ENCODE results near the gene VAMP4. TPM values are rescaled to one million over a fixed set of nuclear protein-coding genes. Genes with fewer than 3 reads are reported as not detected.
"Not testable (repeated sequence)": the region's sequence is repeated elsewhere in the genome, so short reads cannot be mapped to it uniquely, and the experiment has no call there.

VAMP4 gene
- total and polyA plus RNA-seq, 5 donors from 2014 or later, result 16.1 to 25.3 (median 22.8) TPM

DNA sequence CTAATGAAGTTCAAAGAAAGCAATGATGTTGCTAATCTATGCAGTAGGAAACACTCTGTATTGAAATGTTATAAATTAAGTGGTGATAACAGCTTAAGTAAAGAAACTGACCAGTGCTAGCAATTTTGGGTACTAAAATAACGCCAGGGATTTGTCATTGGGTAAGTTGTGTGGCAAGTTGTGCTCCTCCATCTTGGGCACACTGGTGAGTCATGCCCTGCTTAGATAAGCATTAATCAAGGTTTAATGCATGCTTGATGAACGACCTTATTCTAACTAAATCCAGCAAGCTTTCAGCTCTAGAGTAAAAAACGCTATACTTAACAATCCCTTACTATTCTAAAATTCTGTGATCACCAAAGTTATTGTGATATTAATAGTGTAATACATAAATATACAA is 25.2 kb downstream of the VAMP4 start:
- H3K27me3 ChIP-seq (ENCODE audit: control insufficient read depth, insufficient read depth, low read length), result no peaks in the 10 kb centered on the region
- no peak overlapping the region for H3K27ac ChIP-seq (ENCODE audit: insufficient read depth, low read length, poor library complexity, severe bottlenecking)
- H3K4me1 Mint-ChIP-seq, result peaks cover 14 to 30% (median 25%) of the 10 kb centered on the region in 4 donors
- ATAC-seq (ENCODE audit: low read depth in 2 of 2) (no peak), DNase-seq (no peak)
- no peak overlapping the region for H3K4me3 Mint-ChIP-seq
- H3K36me3 ChIP-seq (ENCODE audit: control insufficient read depth, insufficient read depth, low read length), result peaks cover 38% of the 10 kb centered on the region
- H3K27me3 Mint-ChIP-seq, result no peaks in the 10 kb centered on the region
- H3K4me1 ChIP-seq (ENCODE audit: control insufficient read depth, insufficient read depth, low read length, poor library complexity, severe bottlenecking), result no peaks in the 10 kb centered on the region
- H3K9me3 ChIP-seq (ENCODE audit: control insufficient read depth in 2 of 2, low read length in 2 of 2), result no peaks in the 10 kb centered on the region
- H3K4me3 ChIP-seq (ENCODE audit: low read depth, low read length), result no peak overlapping the region
- H3K36me3 Mint-ChIP-seq, result peaks cover 33% of the 10 kb centered on the region
- H3K9me3 Mint-ChIP-seq, result peaks cover 0 to 6% (median 0%) of the 10 kb centered on the region in 7 donors
- no peak overlapping the region for H3K27ac Mint-ChIP-seq

DNA sequence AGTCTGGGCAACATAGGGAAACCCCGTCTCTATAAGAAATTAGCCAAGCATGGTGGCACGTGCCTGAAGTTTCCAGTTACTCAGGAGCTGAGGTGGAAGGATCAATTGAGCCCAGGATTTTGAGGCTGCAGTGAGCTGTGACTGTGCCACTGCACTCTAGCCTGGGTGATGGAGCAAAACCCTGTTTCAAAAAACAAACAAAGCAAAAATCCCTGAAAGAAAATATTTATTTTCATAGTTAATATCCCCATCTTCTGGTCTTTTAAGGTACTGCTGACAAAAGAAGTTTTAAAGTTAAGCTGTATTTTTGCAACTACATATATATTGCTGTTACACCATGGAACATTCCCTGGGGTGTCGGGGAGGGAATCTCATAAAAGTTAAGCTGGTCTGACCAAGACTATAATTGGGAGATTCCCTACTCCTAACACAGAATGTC is 26.0 kb downstream of the VAMP4 start:
- H3K36me3 ChIP-seq (ENCODE audit: control insufficient read depth, insufficient read depth, low read length), result peaks cover 35% of the 10 kb centered on the region
- Mint-ChIP-seq H3K36me3 (peaks cover 29% of the 10 kb centered on the region), H3K4me3 (no peak overlapping the region), H3K4me1 (peaks cover 9 to 26% (median 19%) of the 10 kb centered on the region in 4 donors), H3K9me3 (peaks cover 0 to 4% (median 0%) of the 10 kb centered on the region in 7 donors), H3K27ac (no peak overlapping the region), H3K27me3 (no peaks in the 10 kb centered on the region)
- H3K27me3 ChIP-seq (ENCODE audit: control insufficient read depth, insufficient read depth, low read length), result no peaks in the 10 kb centered on the region
- DNase-seq (no peak), ATAC-seq (ENCODE audit: low read depth in 2 of 2) (no peak)
- no peaks in the 10 kb centered on the region for H3K4me1 ChIP-seq (ENCODE audit: control insufficient read depth, insufficient read depth, low read length, poor library complexity, severe bottlenecking)
- H3K27ac ChIP-seq (ENCODE audit: insufficient read depth, low read length, poor library complexity, severe bottlenecking), result no peak overlapping the region
- H3K4me3 ChIP-seq (ENCODE audit: low read depth, low read length), result no peak overlapping the region
- H3K9me3 ChIP-seq (ENCODE audit: control insufficient read depth in 2 of 2, low read length in 2 of 2), result no peaks in the 10 kb centered on the region

DNA sequence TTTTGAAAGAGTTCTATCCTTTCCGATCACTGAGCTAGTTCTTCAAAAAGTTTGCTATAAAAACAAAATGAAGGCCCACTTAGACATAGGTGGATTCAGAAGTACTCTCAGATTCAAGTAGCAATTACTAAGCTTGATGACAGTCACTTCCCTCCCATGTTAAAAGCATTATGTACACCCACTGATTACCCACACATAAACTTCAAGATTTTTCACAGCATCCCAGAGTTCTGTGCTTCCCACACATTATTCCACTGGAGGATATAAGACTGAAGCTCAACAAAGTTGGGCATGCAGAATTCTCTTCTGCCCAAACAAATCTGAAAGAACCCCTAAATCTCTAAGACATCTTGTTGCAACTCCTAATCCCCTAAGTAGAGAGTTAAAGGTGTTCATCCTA is 29.5 kb downstream of the VAMP4 start:
- H3K36me3 Mint-ChIP-seq, result peaks cover 28% of the 10 kb centered on the region
- Histone ChIP-seq H3K27me3 (ENCODE audit: control insufficient read depth, insufficient read depth, low read length) (no peaks in the 10 kb centered on the region), H3K4me3 (ENCODE audit: low read depth, low read length) (no peak overlapping the region), H3K36me3 (ENCODE audit: control insufficient read depth, insufficient read depth, low read length) (peaks cover 43% of the 10 kb centered on the region), H3K27ac (ENCODE audit: insufficient read depth, low read length, poor library complexity, severe bottlenecking) (no peak overlapping the region), H3K9me3 (ENCODE audit: control insufficient read depth in 2 of 2, low read length in 2 of 2) (no peaks in the 10 kb centered on the region), H3K4me1 (ENCODE audit: control insufficient read depth, insufficient read depth, low read length, poor library complexity, severe bottlenecking) (no peaks in the 10 kb centered on the region)
- H3K4me3 Mint-ChIP-seq, result no peak overlapping the region
- no peak for ATAC-seq (ENCODE audit: low read depth in 2 of 2)
- peaks cover 0 to 6% (median 3%) of the 10 kb centered on the region in 4 donors for H3K4me1 Mint-ChIP-seq
- no peaks in the 10 kb centered on the region for H3K27me3 Mint-ChIP-seq
- peak overlapping the region in 1 of 3 donors; percentile 48 for H3K27ac Mint-ChIP-seq
- no peak for DNase-seq
- H3K9me3 Mint-ChIP-seq, result no peaks in the 10 kb centered on the region

DNA sequence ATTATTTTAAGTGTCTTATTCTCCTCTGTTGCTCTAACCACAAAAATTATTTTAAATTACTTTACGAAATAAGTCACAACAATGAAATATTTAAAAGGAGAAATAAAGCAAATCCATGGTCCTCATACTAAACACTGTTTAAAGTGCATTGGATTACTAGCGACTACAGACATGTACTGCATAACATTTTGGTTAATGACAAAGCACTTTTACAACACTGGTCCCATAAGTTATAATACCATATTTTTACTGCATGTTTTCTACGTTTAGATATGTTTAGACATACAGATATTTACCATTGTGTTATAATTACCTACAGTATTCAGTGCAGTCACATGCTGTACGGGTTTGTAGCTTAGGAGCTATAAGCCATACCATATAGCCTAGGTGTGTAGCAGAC is 30.2 kb downstream of the VAMP4 start:
- Mint-ChIP-seq H3K36me3 (peaks cover 24% of the 10 kb centered on the region), H3K27me3 (no peaks in the 10 kb centered on the region), H3K4me3 (no peak overlapping the region), H3K27ac (no peak overlapping the region), H3K9me3 (no peaks in the 10 kb centered on the region), H3K4me1 (peaks cover 0 to 5% (median 1%) of the 10 kb centered on the region in 4 donors)
- Histone ChIP-seq H3K36me3 (ENCODE audit: control insufficient read depth, insufficient read depth, low read length) (peaks cover 42% of the 10 kb centered on the region), H3K27ac (ENCODE audit: insufficient read depth, low read length, poor library complexity, severe bottlenecking) (no peak overlapping the region), H3K9me3 (ENCODE audit: control insufficient read depth in 2 of 2, low read length in 2 of 2) (no peaks in the 10 kb centered on the region), H3K4me3 (ENCODE audit: low read depth, low read length) (no peak overlapping the region), H3K4me1 (ENCODE audit: control insufficient read depth, insufficient read depth, low read length, poor library complexity, severe bottlenecking) (no peaks in the 10 kb centered on the region), H3K27me3 (ENCODE audit: control insufficient read depth, insufficient read depth, low read length) (no peaks in the 10 kb centered on the region)
- DNase-seq, result no peak
- no peak for ATAC-seq (ENCODE audit: low read depth in 2 of 2)

DNA sequence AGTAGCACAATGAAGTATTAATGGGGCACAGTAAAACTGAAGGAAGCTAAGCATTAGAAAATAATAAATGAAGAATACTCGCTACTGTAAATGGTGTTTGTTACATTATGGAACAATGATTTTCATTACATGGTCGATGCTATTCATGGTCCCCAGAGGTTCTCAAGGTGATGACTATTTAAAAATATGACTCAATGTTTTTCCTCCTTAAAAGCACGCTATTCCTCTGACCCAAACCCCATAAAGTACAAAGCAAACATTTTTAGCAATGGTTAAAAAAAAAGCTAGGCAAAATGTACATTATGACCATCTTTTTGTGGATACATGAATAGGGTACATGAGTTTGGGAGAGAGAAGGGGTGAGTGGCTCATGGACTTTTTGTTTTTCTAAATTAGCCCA is 34.3 kb downstream of the VAMP4 start:
- H3K27me3 Mint-ChIP-seq, result no peaks in the 10 kb centered on the region
- peaks cover 0 to 9% (median 0%) of the 10 kb centered on the region in 4 donors for H3K4me1 Mint-ChIP-seq
- Histone ChIP-seq H3K36me3 (ENCODE audit: control insufficient read depth, insufficient read depth, low read length) (peaks cover 54% of the 10 kb centered on the region), H3K27ac (ENCODE audit: insufficient read depth, low read length, poor library complexity, severe bottlenecking) (no peak overlapping the region), H3K9me3 (ENCODE audit: control insufficient read depth in 2 of 2, low read length in 2 of 2) (no peaks in the 10 kb centered on the region), H3K4me3 (ENCODE audit: low read depth, low read length) (no peak overlapping the region), H3K4me1 (ENCODE audit: control insufficient read depth, insufficient read depth, low read length, poor library complexity, severe bottlenecking) (no peaks in the 10 kb centered on the region), H3K27me3 (ENCODE audit: control insufficient read depth, insufficient read depth, low read length) (no peaks in the 10 kb centered on the region)
- H3K4me3 Mint-ChIP-seq, result no peak overlapping the region
- H3K9me3 Mint-ChIP-seq, result no peaks in the 10 kb centered on the region
- ATAC-seq (ENCODE audit: low read depth in 2 of 2) (no peak), DNase-seq (no peak)
- no peak overlapping the region for H3K27ac Mint-ChIP-seq
- peaks cover 28% of the 10 kb centered on the region for H3K36me3 Mint-ChIP-seq

DNA sequence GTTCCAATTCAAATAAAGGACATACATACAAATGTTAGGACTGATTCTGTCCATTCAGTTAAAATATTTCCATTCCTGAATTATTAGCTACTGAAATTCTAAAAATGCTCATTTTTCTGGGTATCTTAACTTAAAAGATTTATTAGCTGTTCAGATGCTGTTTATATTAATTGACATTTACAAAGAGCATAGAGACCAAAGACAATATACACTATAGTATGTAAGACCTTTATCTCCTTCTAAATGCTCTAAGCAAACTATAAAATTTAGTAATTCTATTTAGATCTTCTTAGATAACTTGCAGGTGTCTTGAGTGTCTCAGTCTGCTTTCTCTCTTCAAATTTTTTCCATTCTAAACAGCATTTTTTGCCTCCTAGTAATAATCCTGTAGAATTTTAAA is 39.3 kb downstream of the VAMP4 start:
- Mint-ChIP-seq H3K36me3 (peaks cover 34% of the 10 kb centered on the region), H3K27me3 (no peaks in the 10 kb centered on the region), H3K9me3 (peaks cover 0 to under 1% (median 0%) of the 10 kb centered on the region in 7 donors), H3K4me1 (peaks cover 0 to 4% (median 0%) of the 10 kb centered on the region in 4 donors), H3K4me3 (no peak overlapping the region), H3K27ac (no peak overlapping the region)
- ATAC-seq (ENCODE audit: low read depth in 2 of 2) (no peak), DNase-seq (no peak)
- peaks cover 58% of the 10 kb centered on the region for H3K36me3 ChIP-seq (ENCODE audit: control insufficient read depth, insufficient read depth, low read length)
- no peaks in the 10 kb centered on the region for H3K9me3 ChIP-seq (ENCODE audit: control insufficient read depth in 2 of 2, low read length in 2 of 2)
- H3K27ac ChIP-seq (ENCODE audit: insufficient read depth, low read length, poor library complexity, severe bottlenecking), result no peak overlapping the region
- no peaks in the 10 kb centered on the region for H3K27me3 ChIP-seq (ENCODE audit: control insufficient read depth, insufficient read depth, low read length)
- H3K4me1 ChIP-seq (ENCODE audit: control insufficient read depth, insufficient read depth, low read length, poor library complexity, severe bottlenecking), result no peaks in the 10 kb centered on the region
- no peak overlapping the region for H3K4me3 ChIP-seq (ENCODE audit: low read depth, low read length)

DNA sequence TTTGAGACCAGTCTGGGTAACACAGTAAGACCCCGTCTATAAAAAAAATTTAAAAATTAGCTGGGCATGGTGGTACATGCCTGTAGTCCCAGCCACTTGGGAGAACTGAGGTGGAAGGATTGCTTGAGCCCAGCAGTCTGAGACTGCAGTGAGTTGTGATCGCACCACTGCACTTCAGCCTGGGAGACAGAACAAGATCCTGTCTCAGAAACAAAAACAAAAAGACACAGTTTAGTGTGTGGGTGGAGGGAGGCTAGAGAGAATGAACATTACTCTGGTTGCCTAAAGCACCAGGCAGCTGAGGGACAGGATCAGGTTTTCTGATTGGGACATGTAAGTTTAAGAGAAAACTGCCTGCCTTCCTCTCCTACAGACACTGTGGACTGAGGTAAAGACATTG is 42.3 kb downstream of the VAMP4 start:
- no peaks in the 10 kb centered on the region for H3K4me1 ChIP-seq (ENCODE audit: control insufficient read depth, insufficient read depth, low read length, poor library complexity, severe bottlenecking)
- H3K36me3 Mint-ChIP-seq, result peaks cover 43% of the 10 kb centered on the region
- H3K27ac Mint-ChIP-seq, result no peak overlapping the region
- no peaks in the 10 kb centered on the region for H3K27me3 Mint-ChIP-seq
- H3K9me3 ChIP-seq (ENCODE audit: control insufficient read depth in 2 of 2, low read length in 2 of 2), result no peaks in the 10 kb centered on the region
- peaks cover 0 to 15% (median 4%) of the 10 kb centered on the region in 7 donors for H3K9me3 Mint-ChIP-seq
- no peak overlapping the region for H3K27ac ChIP-seq (ENCODE audit: insufficient read depth, low read length, poor library complexity, severe bottlenecking)
- peaks cover 0 to 4% (median 0%) of the 10 kb centered on the region in 4 donors for H3K4me1 Mint-ChIP-seq
- no peak overlapping the region for H3K4me3 Mint-ChIP-seq
- ATAC-seq (ENCODE audit: low read depth in 2 of 2), result no peak
- DNase-seq, result no peak
- H3K4me3 ChIP-seq (ENCODE audit: low read depth, low read length), result no peak overlapping the region
- peaks cover 36% of the 10 kb centered on the region for H3K36me3 ChIP-seq (ENCODE audit: control insufficient read depth, insufficient read depth, low read length)
- no peaks in the 10 kb centered on the region for H3K27me3 ChIP-seq (ENCODE audit: control insufficient read depth, insufficient read depth, low read length)

DNA sequence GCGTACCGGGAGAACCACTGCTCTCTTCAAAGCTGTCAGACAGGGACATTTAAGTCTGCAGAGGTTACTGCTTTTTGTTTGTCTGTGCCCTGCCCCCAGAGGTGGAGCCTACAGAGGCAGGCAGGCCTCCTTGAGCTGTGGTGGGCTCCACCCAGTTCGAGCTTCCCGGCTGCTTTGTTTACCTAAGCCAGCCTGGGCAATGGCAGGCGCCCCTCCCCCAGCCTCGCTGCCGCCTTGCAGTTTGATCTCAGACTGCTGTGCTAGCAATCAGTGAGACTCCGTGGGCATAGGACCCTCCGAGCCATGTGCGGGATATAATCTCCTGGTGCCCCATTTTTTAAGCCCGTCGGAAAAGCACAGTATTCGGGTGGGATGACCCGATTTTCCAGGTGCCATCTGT is 46.1 kb downstream of the VAMP4 start:
- not testable (repeated sequence) for H3K4me1 Mint-ChIP-seq; DNase-seq; H3K9me3 ChIP-seq (ENCODE audit: control insufficient read depth in 2 of 2, low read length in 2 of 2); H3K27ac Mint-ChIP-seq; H3K4me3 Mint-ChIP-seq; ATAC-seq (ENCODE audit: low read depth in 2 of 2); H3K4me1 ChIP-seq (ENCODE audit: control insufficient read depth, insufficient read depth, low read length, poor library complexity, severe bottlenecking); H3K27ac ChIP-seq (ENCODE audit: insufficient read depth, low read length, poor library complexity, severe bottlenecking); H3K4me3 ChIP-seq (ENCODE audit: low read depth, low read length); H3K27me3 ChIP-seq (ENCODE audit: control insufficient read depth, insufficient read depth, low read length); H3K27me3 Mint-ChIP-seq
- Mint-ChIP-seq H3K36me3 (peaks cover 17% of the 10 kb centered on the region), H3K9me3 (peaks cover 0 to 16% (median 5%) of the 10 kb centered on the region in 7 donors)
- H3K36me3 ChIP-seq (ENCODE audit: control insufficient read depth, insufficient read depth, low read length), result peaks cover 14% of the 10 kb centered on the region
